Hepatocyte (in vitro differentiated cells): ENCODE measurements around the gene FRMPD4.

Experiments used
- EZH2phosphoT487 ChIP-seq: fragments of 200-600 bp; sonication (generic); IDR thresholded peaks from one replicate; pipeline ENCODE4 v1.6.1; 2018; ENCODE audit warnings: antibody characterized with exemption, mild to moderate bottlenecking, low read depth, moderate library complexity; ENCODE audit not compliant: unreplicated experiment, severe bottlenecking
- TF ChIP-seq, protein P1 (sequence below): fragments of 200-600 bp; sonication (generic); IDR thresholded peaks from 2 replicates; pipeline ENCODE4 v1.5.1; 2016; ENCODE audit warnings: antibody characterized with exemption, mild to moderate bottlenecking; ENCODE audit not compliant: poor library complexity

DNA sequence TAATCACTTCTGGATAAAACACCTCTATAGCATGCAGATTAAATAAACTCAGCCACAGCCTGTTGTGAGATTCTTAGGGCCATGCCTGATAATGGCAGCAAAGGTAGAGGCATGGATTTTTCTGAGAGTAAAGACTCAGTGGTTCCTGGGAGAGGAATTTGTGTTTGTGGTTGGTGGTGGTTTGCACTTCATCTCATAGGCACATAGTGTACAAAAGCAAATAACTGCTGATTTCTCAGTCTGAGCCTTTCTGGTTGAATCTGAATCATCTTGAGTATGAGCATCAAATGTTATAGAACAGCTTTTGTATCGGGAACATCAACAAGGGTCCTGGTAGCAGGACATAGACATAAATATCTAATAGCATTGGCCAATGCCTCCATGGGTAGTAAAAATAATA lies 274.3 kb downstream of the FRMPD4 start:
- TF ChIP-seq, protein P1, sequence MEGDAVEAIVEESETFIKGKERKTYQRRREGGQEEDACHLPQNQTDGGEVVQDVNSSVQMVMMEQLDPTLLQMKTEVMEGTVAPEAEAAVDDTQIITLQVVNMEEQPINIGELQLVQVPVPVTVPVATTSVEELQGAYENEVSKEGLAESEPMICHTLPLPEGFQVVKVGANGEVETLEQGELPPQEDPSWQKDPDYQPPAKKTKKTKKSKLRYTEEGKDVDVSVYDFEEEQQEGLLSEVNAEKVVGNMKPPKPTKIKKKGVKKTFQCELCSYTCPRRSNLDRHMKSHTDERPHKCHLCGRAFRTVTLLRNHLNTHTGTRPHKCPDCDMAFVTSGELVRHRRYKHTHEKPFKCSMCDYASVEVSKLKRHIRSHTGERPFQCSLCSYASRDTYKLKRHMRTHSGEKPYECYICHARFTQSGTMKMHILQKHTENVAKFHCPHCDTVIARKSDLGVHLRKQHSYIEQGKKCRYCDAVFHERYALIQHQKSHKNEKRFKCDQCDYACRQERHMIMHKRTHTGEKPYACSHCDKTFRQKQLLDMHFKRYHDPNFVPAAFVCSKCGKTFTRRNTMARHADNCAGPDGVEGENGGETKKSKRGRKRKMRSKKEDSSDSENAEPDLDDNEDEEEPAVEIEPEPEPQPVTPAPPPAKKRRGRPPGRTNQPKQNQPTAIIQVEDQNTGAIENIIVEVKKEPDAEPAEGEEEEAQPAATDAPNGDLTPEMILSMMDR, result no peak
- TF ChIP-seq EZH2phosphoT487, result no peak
